ENCODE results near the gene ANLN. TPM values are rescaled to one million over a fixed set of nuclear protein-coding genes. Genes with fewer than 3 reads are reported as not detected.

Gene ANLN
- total and polyA plus RNA-seq, 9 of the 15 experiments (the other 6 are each of a cell fraction or from before 2014, with no cell fraction given): 18.1 to 66.2 (median 38.7) TPM

- 0 out of 4 replicates have a peak, but pooled peaks have one; percentile 7 to 11 for TF ChIP-seq FOXK2 (conservative IDR thresholded peaks at IDR 0.05 in 1 of 2, IDR thresholded peaks at IDR 0.05 in 1 of 2; ENCODE audit: low read depth in 2 of 2)
- TF ChIP-seq MEF2A (IDR thresholded peaks at IDR 0.05; ENCODE audit: control insufficient read depth, low read depth, low read length): no peak
- peak; percentile 75 for TF ChIP-seq SMARCE1 (IDR thresholded peaks at IDR 0.05)
- TF ChIP-seq KLF6 (CRISPR knock-in tag; IDR thresholded peaks at IDR 0.05; ENCODE audit: borderline replicate concordance): no peak
- TF ChIP-seq HEY1 (CRISPR knock-in tag; IDR thresholded peaks at IDR 0.05; ENCODE audit: borderline replicate concordance): no peak
- TF ChIP-seq GTF2E2 (tag; IDR thresholded peaks at IDR 0.05): no peak
- peak; percentile 53 for TF ChIP-seq SETDB1 (IDR thresholded peaks at IDR 0.05; ENCODE audit: low read length)
- TF ChIP-seq NFIC (IDR thresholded peaks at IDR 0.05): no peak
- no peak for TF ChIP-seq SLC30A9 (CRISPR knock-in tag; IDR thresholded peaks at IDR 0.05)
- TF ChIP-seq ERF (CRISPR knock-in tag; IDR thresholded peaks at IDR 0.05): no peak
- TF ChIP-seq JUNB (CRISPR knock-in tag; conservative IDR thresholded peaks at IDR 0.05): peak; percentile 53; the same call in 1 of the 2 replicates
- TF ChIP-seq TAF15 (IDR thresholded peaks at IDR 0.05; ENCODE audit: low read depth, low read length): no peak
- TF ChIP-seq TBP (optimal IDR thresholded peaks at IDR 0.05; ENCODE audit: low read depth, low read length): peak; percentile 72
- no peak; the same call in 1 of the 2 replicates for TF ChIP-seq GATAD2B (IDR thresholded peaks at IDR 0.05; ENCODE audit: borderline replicate concordance)
- TF ChIP-seq BMI1 (IDR thresholded peaks at IDR 0.05; ENCODE audit: low read length): no peak
- no peak for TF ChIP-seq ZNF274 (IDR thresholded peaks at IDR 0.05; ENCODE audit: borderline replicate concordance, low read depth, low read length)
- TF ChIP-seq RNF2 (IDR thresholded peaks at IDR 0.05): peak; percentile 17; the same call in 1 of the 2 replicates
- TF ChIP-seq ZNF318 (IDR thresholded peaks at IDR 0.05; ENCODE audit: borderline replicate concordance in 1 of 2, low read depth in 1 of 2): peak in 1 of 2 experiments; percentile 66; a peak in 1 of 4 replicates
- no peak for TF ChIP-seq PTRF (tag; IDR thresholded peaks at IDR 0.05)
- peak; percentile 95 for TF ChIP-seq FOSL1 (tag; conservative IDR thresholded peaks at IDR 0.05)
- TF ChIP-seq HES1 (IDR thresholded peaks at IDR 0.05; ENCODE audit: low read depth): no peak
Observed at GRCh38 chr7:36390199-36391090, 783 bp downstream of the ANLN start (continued).
